LNCaP clone FGC (cell line): ENCODE data around the gene FSTL4.

Source experiments
- DNase-seq: peaks from one replicate; pipeline ENCODE4 v3.0.0-alpha.2; 2011; ENCODE audit warnings: low read depth
- H3K4me3 ChIP-seq: 2 replicates; pipeline ENCODE4 v1.5.1; 2011; ENCODE audit warnings: mild to moderate bottlenecking, low read depth, low read length, control low read depth
- CTCF ChIP-seq: IDR thresholded peaks from 2 replicates; pipeline ENCODE4 v1.5.1; 2012; ENCODE audit warnings: mild to moderate bottlenecking; ENCODE audit not compliant: control insufficient read depth, insufficient read depth; ENCODE audit errors: extremely low read depth

Gene FSTL4

GRCh38 chr5:133384903-133385302, 227.4 kb downstream of the FSTL4 start:
- DNase-seq: no peak
- TF ChIP-seq CTCF: no peak

GRCh38 chr5:133384120-133384855, 228.1 kb downstream of the FSTL4 start:
- H3K4me3 ChIP-seq: no peak overlapping the region
- TF ChIP-seq CTCF: no peak
- DNase-seq: no peak

More at GRCh38 chr5:133384903-133385302, 227.4 kb downstream of the FSTL4 start:
- no peak overlapping the region for H3K4me3 ChIP-seq

- no peak overlapping the region for H3K4me3 ChIP-seq
- no peak for DNase-seq
- no peak for TF ChIP-seq CTCF
Observed at GRCh38 chr5:133383580-133383939, 228.8 kb downstream of the FSTL4 start.

- DNase-seq: no peak
- no peak for TF ChIP-seq CTCF
- no peak overlapping the region for H3K4me3 ChIP-seq
Observed at GRCh38 chr5:133382661-133383579, 229.4 kb downstream of the FSTL4 start.

- no peak for DNase-seq
- no peak for TF ChIP-seq CTCF
- no peak overlapping the region for H3K4me3 ChIP-seq
Observed at GRCh38 chr5:133381571-133382365, 230.6 kb downstream of the FSTL4 start.

- no peak overlapping the region for H3K4me3 ChIP-seq
- TF ChIP-seq CTCF: no peak
- DNase-seq: peak; percentile 48
Observed at GRCh38 chr5:133381041-133381440, 231.3 kb downstream of the FSTL4 start.
